Left renal cortex interstitium (tissue), 4 donors: ENCODE measurements around the gene ZC3H7A. TPM values are rescaled to one million over a fixed set of nuclear protein-coding genes. Genes with fewer than 3 reads are reported as not detected.
"Not testable (repeated sequence)": the region's sequence is repeated elsewhere in the genome, so short reads cannot be mapped to it uniquely, and the experiment has no call there.

Experiments used
- DNase-seq, 4 donors: peaks; one replicate each; pipeline ENCODE4 v3.0.0-alpha.2; 2013; ENCODE audit warnings: low read depth in 4 of 4, low spot score in 2 of 4, missing footprints in 1 of 4
- polyA plus RNA-seq, 4 donors: library from polyadenylated mRNA; unstranded; fragments of 120-200 nt; gene quantifications; one replicate each; pipeline ENCODE4 v1.2.1, GENCODE V29; 2013; ENCODE audit not compliant: insufficient read length in 4 of 4

Gene ZC3H7A
- polyA plus RNA-seq, result 100 to 1,000 TPM in 1 of 4 donors, 10 to 100 TPM in 3; 64.1 to 113 (median 84.7) TPM

- peak; percentile 83 to 94 (median 90) for DNase-seq
Measured at GRCh38 chr16:11797166-11797956, at the start of gene ZC3H7A. TSS of gene ZC3H7A (minus strand) at chr16:11797258. CDS start at chr16:11782354, 14,904 bp downstream.

- DNase-seq, result no peak
Measured at GRCh38 chr16:11844499-11844898, 47.4 kb upstream of the ZC3H7A start.

- DNase-seq, result no peak
Measured at GRCh38 chr16:11843861-11844260, 46.8 kb upstream of the ZC3H7A start.

- no peak for DNase-seq
Measured at GRCh38 chr16:11843206-11843605, 46.1 kb upstream of the ZC3H7A start.

- no peak for DNase-seq
Measured at GRCh38 chr16:11841026-11841425, 44.0 kb upstream of the ZC3H7A start.

- no peak for DNase-seq
Measured at GRCh38 chr16:11836650-11837244, 39.7 kb upstream of the ZC3H7A start.

- DNase-seq, result no peak
Measured at GRCh38 chr16:11835891-11836649, 39.0 kb upstream of the ZC3H7A start.

- no peak for DNase-seq
Measured at GRCh38 chr16:11835309-11835708, 38.3 kb upstream of the ZC3H7A start.

- DNase-seq, result no peak
Measured at GRCh38 chr16:11833951-11834695, 37.1 kb upstream of the ZC3H7A start.

- no peak for DNase-seq
Measured at GRCh38 chr16:11828696-11829095, 31.6 kb upstream of the ZC3H7A start.

GRCh38 chr16:11825520-11826165 lies 28.6 kb upstream of the ZC3H7A start:
- DNase-seq, result not testable (repeated sequence)

GRCh38 chr16:11824362-11824761 lies 27.3 kb upstream of the ZC3H7A start:
- DNase-seq, result no peak

GRCh38 chr16:11823645-11824044 lies 26.6 kb upstream of the ZC3H7A start:
- DNase-seq, result not testable (repeated sequence)

GRCh38 chr16:11819798-11820197 lies 22.7 kb upstream of the ZC3H7A start:
- no peak for DNase-seq

- not testable (repeated sequence) for DNase-seq
Measured at GRCh38 chr16:11818970-11819369, 21.9 kb upstream of the ZC3H7A start.

- DNase-seq, result no peak
Measured at GRCh38 chr16:11816123-11816522, 19.1 kb upstream of the ZC3H7A start.

- not testable (repeated sequence) for DNase-seq
Measured at GRCh38 chr16:11814800-11815199, 17.7 kb upstream of the ZC3H7A start.

- no peak for DNase-seq
Measured at GRCh38 chr16:11806721-11807120, 9.7 kb upstream of the ZC3H7A start.

- DNase-seq, result no peak
Measured at GRCh38 chr16:11805556-11805955, 8.5 kb upstream of the ZC3H7A start.

GRCh38 chr16:11801481-11802021 lies 4.5 kb upstream of the ZC3H7A start:
- no peak for DNase-seq
